GM12801 (cell line): ENCODE measurements around the gene ACAN.

Experiments
- CTCF ChIP-seq: IDR thresholded peaks from one replicate; pipeline ENCODE4 v1.5.1; 2011; ENCODE audit warnings: control low read depth; ENCODE audit not compliant: insufficient read length; ENCODE audit errors: extremely low read depth

The ACAN gene

GRCh38 chr15:88834211-88834812, 31.1 kb downstream of the ACAN start:
- no peak for TF ChIP-seq CTCF

GRCh38 chr15:88835119-88835518, 31.9 kb downstream of the ACAN start:
- TF ChIP-seq CTCF = no peak

GRCh38 chr15:88835646-88836045, 32.4 kb downstream of the ACAN start:
- TF ChIP-seq CTCF = no peak

GRCh38 chr15:88838667-88839066, 35.4 kb downstream of the ACAN start:
- TF ChIP-seq CTCF = no peak

DNA sequence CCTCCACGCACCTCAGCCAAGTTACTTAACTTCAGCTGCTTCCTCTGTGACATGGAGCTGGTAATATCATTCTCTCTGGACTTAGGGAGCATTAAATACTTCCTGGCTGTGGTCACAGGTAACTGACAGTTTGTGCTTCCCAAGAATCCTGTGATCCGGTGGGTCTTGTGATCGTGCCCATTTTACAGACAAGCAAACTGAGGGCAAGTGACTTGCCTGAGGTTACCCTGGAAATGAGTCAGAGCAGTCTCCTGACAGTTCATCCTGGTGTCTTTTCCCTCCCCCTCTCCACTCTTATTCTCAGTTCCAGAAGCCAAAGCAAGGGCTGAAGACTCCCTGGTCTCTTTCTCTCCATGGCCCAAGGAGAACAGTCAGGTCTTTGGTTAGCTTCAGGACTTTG, 35.9 kb downstream of the ACAN start:
- TF ChIP-seq CTCF = no peak

DNA sequence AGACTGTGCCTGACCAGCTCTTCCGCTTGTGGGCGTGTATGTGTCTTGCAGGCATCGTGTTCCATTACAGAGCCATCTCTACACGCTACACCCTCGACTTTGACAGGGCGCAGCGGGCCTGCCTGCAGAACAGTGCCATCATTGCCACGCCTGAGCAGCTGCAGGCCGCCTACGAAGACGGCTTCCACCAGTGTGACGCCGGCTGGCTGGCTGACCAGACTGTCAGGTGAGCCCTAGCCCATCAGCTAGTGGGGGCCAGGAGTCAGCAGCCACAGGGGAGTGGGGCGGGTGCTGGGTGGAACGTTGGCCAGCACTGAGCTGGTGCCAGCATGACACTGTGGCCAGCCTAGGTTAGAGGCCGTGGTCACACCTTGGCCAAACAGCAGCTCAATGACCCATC, 36.7 kb downstream of the ACAN start:
- TF ChIP-seq CTCF = no peak

GRCh38 chr15:88841236-88841635, 38.0 kb downstream of the ACAN start:
- no peak for TF ChIP-seq CTCF
